Transverse colon (tissue), 4 donors: ENCODE results near the gene QRFP. TPM values are rescaled to one million over a fixed set of nuclear protein-coding genes. Genes with fewer than 3 reads are reported as not detected.

ENCODE experiments used
- DNase-seq: peaks from one replicate; pipeline ENCODE4 v3.0.0-alpha.2; 2019
- H3K27ac ChIP-seq, 4 donors: fragments of 200-600 bp; sonication (generic); 2 replicates each; pipeline ENCODE4 v1.5.1; 2016 to 2018; ENCODE audit warnings: inconsistent platforms in 4 of 4
- H3K27me3 ChIP-seq: fragments of 200-600 bp; sonication (generic); 2 replicates; pipeline ENCODE4 v1.5.1; 2017; ENCODE audit warnings: inconsistent platforms
- H3K36me3 ChIP-seq, 4 donors: fragments of 200-600 bp; sonication (generic); 2 replicates each; pipeline ENCODE4 v1.5.1; 2017 to 2019; ENCODE audit warnings: inconsistent platforms in 4 of 4
- H3K4me1 ChIP-seq, 4 donors: fragments of 200-600 bp; sonication (generic); 2 replicates each; pipeline ENCODE4 v1.5.1; 2017 to 2020; ENCODE audit warnings: inconsistent platforms in 4 of 4
- H3K4me3 ChIP-seq, 4 donors: fragments of 200-600 bp; sonication (generic); 1 replicate in 1 of 4; 2 replicates in 3 of 4; pipeline versions ENCODE4 v1.5.1 to v1.6.1; 2017 to 2019; ENCODE audit warnings: inconsistent platforms in 4 of 4
- H3K9me3 ChIP-seq, 2 donors: fragments of 200-600 bp; sonication (generic); 2 replicates each; pipeline ENCODE4 v1.5.1; 2017 to 2019; ENCODE audit warnings: inconsistent platforms in 2 of 2
- EP300 ChIP-seq: sonication (generic); formaldehyde crosslinking; IDR thresholded peaks from one replicate; pipeline ENCODE4 v1.6.1; 2017; ENCODE audit warnings: antibody characterized with exemption, low read depth
- POLR2A ChIP-seq: fragments of 450-650 bp; IDR thresholded peaks from one replicate; pipeline ENCODE4 v1.6.1; 2016; ENCODE audit warnings: antibody characterized with exemption, mild to moderate bottlenecking, moderate library complexity
- POLR2AphosphoS5 ChIP-seq, 3 donors: sonication (generic); formaldehyde crosslinking; IDR thresholded peaks; one replicate each; pipeline ENCODE4 v1.6.1; 2016; ENCODE audit warnings: antibody characterized with exemption in 3 of 3
- WGBS, 2 donors: methylation state at CpG; one replicate each; pipeline ENCODE4 v1.1.5; 2018; ENCODE audit warnings: low coverage in 1 of 2; 5-methylcytosine and 5-hydroxymethylcytosine counted together
- in situ Hi-C, 4 donors: fragments of 200-750 bp; cut with MboI; loops; one replicate each; pipeline versions ENCODE4 v1.15.0 to v1.15.1; 2017; ENCODE audit warnings: low sequenced_read_pairs in 3 of 4, low pct_ligation_motif_present in 1 of 4, low pct_unique_long_range_greater_than_20kb in 1 of 4
- intact Hi-C: fragments of 100-400 bp; cut with DNase I; formaldehyde crosslinking; loops from one replicate; pipeline ENCODE4 v1.15.1; 2023; ENCODE audit warnings: low total_unique reads
- total RNA-seq, 4 donors: library from RNA; depleted of rRNA; stranded (reverse); fragments of >200 nt; gene quantifications; one replicate each; pipeline ENCODE4 v1.1.0, GENCODE V29; 2016
- TF ChIP-seq, protein P1 (sequence below), 5 experiments: fragments of 200-600 bp in 3 of 5; fragments of 450-650 bp in 2 of 5; sonication (generic) in 3 of 5; IDR thresholded peaks; 1 replicate in 2 of 5; 2 replicates in 3 of 5; pipeline ENCODE4 v1.5.1; 2016 to 2017; ENCODE audit warnings: antibody characterized with exemption in 5 of 5, inconsistent platforms in 3 of 5, mild to moderate bottlenecking in 2 of 5, moderate library complexity in 1 of 5

Gene QRFP
- total RNA-seq, 4 donors from 2014 or later = not detected

DNA sequence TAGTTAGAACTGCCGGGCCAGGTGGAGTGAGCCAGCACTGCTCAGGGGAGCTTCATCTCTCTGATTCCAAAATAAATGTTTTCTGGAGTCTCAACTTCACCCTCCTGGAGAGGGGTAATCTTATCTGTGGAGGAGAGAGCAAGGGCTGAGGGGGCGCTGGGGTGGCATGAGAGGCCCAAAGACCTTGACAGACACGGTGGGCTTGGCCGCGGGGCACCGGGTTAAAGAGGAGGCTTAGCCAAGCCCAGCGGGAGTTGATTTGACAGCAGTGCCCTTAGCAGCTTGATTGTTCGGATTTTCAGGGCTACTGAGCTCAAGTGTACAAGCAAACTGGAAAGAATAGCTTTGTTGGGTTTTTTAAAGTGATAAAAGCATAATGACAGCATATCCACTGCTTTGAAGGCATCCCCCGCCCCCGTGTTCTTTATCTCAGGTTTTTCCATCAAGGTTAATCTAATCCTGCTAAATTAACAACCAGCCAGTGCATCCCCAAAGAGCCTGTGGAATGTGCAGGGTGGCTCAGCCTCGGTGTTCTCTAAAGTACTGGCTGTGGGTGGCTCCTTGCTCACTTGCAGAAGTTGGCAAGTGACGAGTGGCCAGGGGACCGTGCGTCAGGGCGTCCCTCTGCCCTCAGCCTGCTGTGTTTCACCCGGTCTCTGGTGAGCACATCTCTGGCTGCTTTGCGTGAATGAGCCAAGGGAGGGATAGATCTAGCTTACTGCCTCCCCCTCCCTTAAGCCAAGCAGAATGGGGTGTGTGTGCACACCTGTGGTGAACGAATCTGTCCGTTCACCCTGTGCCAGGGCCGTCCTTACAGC is 5.5 kb downstream of the QRFP start:
- peaks cover 0 to 29% (median 12%) of the 10 kb centered on the region in 4 donors for H3K36me3 ChIP-seq

DNA sequence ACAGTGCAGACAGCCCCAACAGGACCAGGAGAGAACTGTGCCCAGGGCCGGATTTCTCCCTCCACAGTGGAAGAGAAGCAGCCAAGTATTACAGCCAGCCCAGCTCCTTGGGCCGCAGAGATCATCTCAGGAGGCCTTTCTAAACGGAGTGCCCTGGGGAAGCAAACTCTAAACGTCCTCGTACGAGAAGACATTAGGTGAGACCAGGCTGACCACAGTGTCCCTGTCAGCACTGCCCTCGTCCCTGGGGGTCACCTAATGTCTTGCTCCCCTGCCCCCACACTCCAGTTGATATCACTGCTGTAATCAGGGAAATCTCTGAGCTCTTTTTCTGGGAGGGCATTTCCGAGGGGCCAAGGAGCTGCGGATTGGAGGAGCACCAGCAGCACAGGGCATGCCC is 6.5 kb downstream of the QRFP start:
- DNase-seq = no peak
- TF ChIP-seq POLR2AphosphoS5 (IDR thresholded peaks at IDR 0.05) (no peak), POLR2A (no peak), EP300 (no peak)
- TF ChIP-seq, protein P1, sequence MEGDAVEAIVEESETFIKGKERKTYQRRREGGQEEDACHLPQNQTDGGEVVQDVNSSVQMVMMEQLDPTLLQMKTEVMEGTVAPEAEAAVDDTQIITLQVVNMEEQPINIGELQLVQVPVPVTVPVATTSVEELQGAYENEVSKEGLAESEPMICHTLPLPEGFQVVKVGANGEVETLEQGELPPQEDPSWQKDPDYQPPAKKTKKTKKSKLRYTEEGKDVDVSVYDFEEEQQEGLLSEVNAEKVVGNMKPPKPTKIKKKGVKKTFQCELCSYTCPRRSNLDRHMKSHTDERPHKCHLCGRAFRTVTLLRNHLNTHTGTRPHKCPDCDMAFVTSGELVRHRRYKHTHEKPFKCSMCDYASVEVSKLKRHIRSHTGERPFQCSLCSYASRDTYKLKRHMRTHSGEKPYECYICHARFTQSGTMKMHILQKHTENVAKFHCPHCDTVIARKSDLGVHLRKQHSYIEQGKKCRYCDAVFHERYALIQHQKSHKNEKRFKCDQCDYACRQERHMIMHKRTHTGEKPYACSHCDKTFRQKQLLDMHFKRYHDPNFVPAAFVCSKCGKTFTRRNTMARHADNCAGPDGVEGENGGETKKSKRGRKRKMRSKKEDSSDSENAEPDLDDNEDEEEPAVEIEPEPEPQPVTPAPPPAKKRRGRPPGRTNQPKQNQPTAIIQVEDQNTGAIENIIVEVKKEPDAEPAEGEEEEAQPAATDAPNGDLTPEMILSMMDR (IDR thresholded peaks at IDR 0.05) = no peak
- in situ Hi-C loops = no loop called here
- H3K27ac ChIP-seq = no peak overlapping the region
- H3K36me3 ChIP-seq = peaks cover 0 to 39% (median 17%) of the 10 kb centered on the region in 4 donors
- no peak overlapping the region for H3K4me3 ChIP-seq
- H3K27me3 ChIP-seq = no peaks in the 10 kb centered on the region
- intact Hi-C loops = no loop called here
- 80 to 85% methylated on average over 1 to 9 of the region's 9 CpGs for WGBS, 2 donors
- H3K9me3 ChIP-seq = no peaks in the 10 kb centered on the region
- peaks cover 0 to 19% (median 11%) of the 10 kb centered on the region in 4 donors for H3K4me1 ChIP-seq

More for the DNA sequence above, 5.5 kb downstream of the QRFP start:
- no peak overlapping the region for H3K27ac ChIP-seq
- 91% methylated on average over 20 of the region's 20 CpGs; no CpG with 5 or more reads in 1 of the 2 donors for WGBS, 2 donors
- H3K4me3 ChIP-seq = no peak overlapping the region
- TF ChIP-seq, protein P1 (IDR thresholded peaks at IDR 0.05) = no peak
- TF ChIP-seq POLR2AphosphoS5 (IDR thresholded peaks at IDR 0.05) (no peak), POLR2A (no peak), EP300 (no peak)
- H3K4me1 ChIP-seq = peaks cover 0 to 20% (median 13%) of the 10 kb centered on the region in 4 donors
- intact Hi-C loops = no loop called here
- no peak for DNase-seq
- in situ Hi-C loops = no loop called here
- H3K9me3 ChIP-seq = no peaks in the 10 kb centered on the region
- H3K27me3 ChIP-seq = no peaks in the 10 kb centered on the region

- Histone ChIP-seq H3K9me3 (no peaks in the 10 kb centered on the region), H3K36me3 (peaks cover 0 to 57% (median 26%) of the 10 kb centered on the region in 4 donors), H3K4me3 (no peak overlapping the region), H3K27me3 (no peaks in the 10 kb centered on the region), H3K27ac (no peak overlapping the region), H3K4me1 (peaks cover 0 to 5% (median under 1%) of the 10 kb centered on the region in 4 donors)
- no peak for TF ChIP-seq POLR2AphosphoS5 (IDR thresholded peaks at IDR 0.05)
- TF ChIP-seq, protein P1 (IDR thresholded peaks at IDR 0.05) = no peak
- no peak for TF ChIP-seq EP300
- TF ChIP-seq POLR2A = no peak
- DNase-seq = no peak
- in situ Hi-C loops = no loop called here
- intact Hi-C loops = no loop called here
- WGBS, 2 donors = 80 to 87% methylated on average over 3 to 22 of the region's 22 CpGs
Measured at GRCh38 chr9:130888146-130888885, 8.3 kb downstream of the QRFP start.

- peak overlapping the region in 1 of 4 donors; percentile 34 for H3K27ac ChIP-seq
- intact Hi-C loops = no loop called here
Measured at GRCh38 chr9:130887494-130888144, 9.0 kb downstream of the QRFP start.

More at GRCh38 chr9:130887494-130888144, 9.0 kb downstream of the QRFP start:
- 60 to 70% methylated on average over 1 to 25 of the region's 25 CpGs for WGBS, 2 donors
- no peak overlapping the region for H3K4me3 ChIP-seq
- TF ChIP-seq POLR2AphosphoS5 (IDR thresholded peaks at IDR 0.05) = no peak
- no peak for TF ChIP-seq EP300
- no peak for TF ChIP-seq POLR2A
- TF ChIP-seq, protein P1 (IDR thresholded peaks at IDR 0.05) = no peak
- in situ Hi-C loops = no loop called here
- no peaks in the 10 kb centered on the region for H3K27me3 ChIP-seq
- no peaks in the 10 kb centered on the region for H3K9me3 ChIP-seq
- peaks cover 0 to 60% (median 28%) of the 10 kb centered on the region in 4 donors for H3K36me3 ChIP-seq
- DNase-seq = no peak
- peaks cover 0 to 5% (median 0%) of the 10 kb centered on the region in 4 donors for H3K4me1 ChIP-seq
